ENCODE measurements around the gene RPS17.

RPS17 gene

GRCh38 chr15:82549199-82549665 is 9.0 kb upstream of the RPS17 start:
- TF ChIP-seq, protein P1, sequence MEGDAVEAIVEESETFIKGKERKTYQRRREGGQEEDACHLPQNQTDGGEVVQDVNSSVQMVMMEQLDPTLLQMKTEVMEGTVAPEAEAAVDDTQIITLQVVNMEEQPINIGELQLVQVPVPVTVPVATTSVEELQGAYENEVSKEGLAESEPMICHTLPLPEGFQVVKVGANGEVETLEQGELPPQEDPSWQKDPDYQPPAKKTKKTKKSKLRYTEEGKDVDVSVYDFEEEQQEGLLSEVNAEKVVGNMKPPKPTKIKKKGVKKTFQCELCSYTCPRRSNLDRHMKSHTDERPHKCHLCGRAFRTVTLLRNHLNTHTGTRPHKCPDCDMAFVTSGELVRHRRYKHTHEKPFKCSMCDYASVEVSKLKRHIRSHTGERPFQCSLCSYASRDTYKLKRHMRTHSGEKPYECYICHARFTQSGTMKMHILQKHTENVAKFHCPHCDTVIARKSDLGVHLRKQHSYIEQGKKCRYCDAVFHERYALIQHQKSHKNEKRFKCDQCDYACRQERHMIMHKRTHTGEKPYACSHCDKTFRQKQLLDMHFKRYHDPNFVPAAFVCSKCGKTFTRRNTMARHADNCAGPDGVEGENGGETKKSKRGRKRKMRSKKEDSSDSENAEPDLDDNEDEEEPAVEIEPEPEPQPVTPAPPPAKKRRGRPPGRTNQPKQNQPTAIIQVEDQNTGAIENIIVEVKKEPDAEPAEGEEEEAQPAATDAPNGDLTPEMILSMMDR (IDR thresholded peaks at IDR 0.05; ENCODE audit: low read depth, low read length): no peak
- DNase-seq (ENCODE audit: extremely low read depth, low read depth): no peak

DNA sequence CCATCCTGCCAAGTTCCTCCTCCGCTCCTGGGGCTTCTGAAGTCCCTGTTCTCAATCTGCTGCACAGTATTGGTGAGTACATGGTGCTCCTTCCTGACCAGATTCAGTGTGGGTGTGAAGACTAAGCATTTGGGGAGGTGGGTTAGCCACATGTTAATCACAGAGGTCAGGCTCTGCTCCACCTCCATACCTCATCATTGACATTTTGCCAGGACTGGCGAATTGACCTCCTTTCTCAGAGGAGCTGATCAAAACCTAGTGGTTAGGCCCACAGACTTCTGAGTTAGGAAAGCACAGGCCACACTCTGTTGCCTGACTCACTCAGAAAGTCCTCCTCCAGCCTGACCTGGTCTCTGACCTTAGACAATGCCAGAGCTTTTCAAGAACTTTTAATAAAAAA is 8.4 kb upstream of the RPS17 start:
- TF ChIP-seq, protein P1 (IDR thresholded peaks at IDR 0.05; ENCODE audit: low read depth, low read length): no peak

GRCh38 chr15:82545478-82545877 is 5.2 kb upstream of the RPS17 start:
- DNase-seq (ENCODE audit: extremely low read depth, low read depth): no peak
- TF ChIP-seq, protein P1 (IDR thresholded peaks at IDR 0.05; ENCODE audit: low read depth, low read length): no peak

More for the DNA sequence above, 8.4 kb upstream of the RPS17 start:
- DNase-seq (ENCODE audit: extremely low read depth, low read depth): no peak

- no peak for DNase-seq (ENCODE audit: extremely low read depth, low read depth)
- TF ChIP-seq, protein P1 (IDR thresholded peaks at IDR 0.05; ENCODE audit: low read depth, low read length): no peak
Observed at GRCh38 chr15:82545002-82545401, 4.7 kb upstream of the RPS17 start.

DNA sequence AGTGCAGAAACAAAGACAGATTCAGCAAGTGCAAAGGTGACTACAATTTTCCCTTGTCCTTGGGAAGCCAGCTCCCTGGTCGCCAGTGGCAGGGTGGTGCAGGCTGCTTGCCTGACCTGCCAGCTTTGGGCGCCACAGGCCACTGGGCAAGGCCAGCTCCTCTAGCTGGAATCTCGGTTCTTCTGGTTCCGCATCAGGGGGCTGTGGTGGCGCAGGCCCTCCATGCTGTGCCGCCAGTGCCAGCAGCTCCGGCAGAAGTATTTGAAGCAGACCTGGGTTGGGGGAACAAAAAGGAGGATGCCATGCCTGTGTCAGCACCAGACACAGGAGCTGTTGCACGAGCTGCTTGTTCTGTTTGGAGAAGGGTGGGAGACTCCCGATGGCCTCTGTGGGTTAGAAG is 4.2 kb upstream of the RPS17 start:
- DNase-seq (ENCODE audit: extremely low read depth, low read depth): no peak
- TF ChIP-seq, protein P1 (IDR thresholded peaks at IDR 0.05; ENCODE audit: low read depth, low read length): no peak

GRCh38 chr15:82543160-82543559 is 2.9 kb upstream of the RPS17 start:
- DNase-seq (ENCODE audit: extremely low read depth, low read depth): no peak
- TF ChIP-seq, protein P1 (IDR thresholded peaks at IDR 0.05; ENCODE audit: low read depth, low read length): no peak

DNA sequence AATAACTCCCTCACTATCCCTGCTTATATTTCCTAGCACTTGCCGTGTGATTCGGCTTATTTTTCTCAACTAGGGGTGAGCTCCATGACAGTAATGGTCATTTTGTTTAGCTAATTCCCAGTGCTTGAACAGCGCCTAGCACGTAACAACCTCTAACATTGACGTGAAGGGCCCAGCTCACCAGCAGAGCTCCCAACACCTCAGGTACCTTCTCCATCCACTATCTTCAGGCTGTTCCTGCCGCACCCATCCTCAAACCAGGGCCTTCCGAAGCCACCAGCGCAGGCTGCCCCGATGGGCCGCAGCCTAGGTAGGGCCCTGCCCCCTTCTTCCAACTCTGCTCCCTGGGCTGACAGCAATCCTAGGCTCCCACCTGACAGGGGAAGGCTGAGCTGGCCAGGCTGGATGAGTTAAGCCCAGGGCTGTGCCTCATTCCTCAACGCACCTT is 751 bp upstream of the RPS17 start:
- DNase-seq (ENCODE audit: extremely low read depth, low read depth): no peak
- TF ChIP-seq, protein P1 (IDR thresholded peaks at IDR 0.05; ENCODE audit: low read depth, low read length): no peak

Measured in AG09319 (cell line).